Kidney (tissue), 14 donors: ENCODE data around the gene CADPS. TPM values are rescaled to one million over a fixed set of nuclear protein-coding genes. Genes with fewer than 3 reads are reported as not detected.
"Not testable (repeated sequence)": the region's sequence is repeated elsewhere in the genome, so short reads cannot be mapped to it uniquely, and the experiment has no call there.

Source experiments
- DNase-seq, 5 donors: peaks; one replicate each; pipeline ENCODE4 v3.0.0-alpha.2; 2013 to 2020
- FAIRE-seq: peaks from 2 replicates; lab custom pipeline; 2012; peaks lifted over from hg19 to GRCh38; lab: Jason Lieb, UNC
- H3K27ac ChIP-seq, 2 donors: one replicate each; pipeline ENCODE4 v1.7.0; 2013; ENCODE audit warnings: low read depth in 2 of 2, low read length in 2 of 2, inconsistent platforms in 1 of 2
- H3K27me3 ChIP-seq: one replicate; pipeline ENCODE4 v1.7.1; 2013; ENCODE audit warnings: low read length, inconsistent platforms; ENCODE audit not compliant: control insufficient read depth, insufficient read depth
- H3K36me3 ChIP-seq, 3 donors: one replicate each; pipeline versions ENCODE4 v1.7.0 to v1.7.1; 2013; ENCODE audit warnings: low read length in 3 of 3, control low read depth in 1 of 3, inconsistent platforms in 1 of 3; ENCODE audit not compliant: insufficient read depth in 3 of 3, control insufficient read depth in 2 of 3
- H3K4me1 ChIP-seq, 3 donors: one replicate each; pipeline versions ENCODE4 v1.7.0 to v1.7.1; 2013; ENCODE audit warnings: low read length in 3 of 3, inconsistent platforms in 1 of 3, low read depth in 1 of 3; ENCODE audit not compliant: control insufficient read depth in 2 of 3, insufficient read depth in 2 of 3
- H3K4me3 ChIP-seq, 3 donors: one replicate each; pipeline versions ENCODE4 v1.7.0 to v1.8.1; 2013; ENCODE audit warnings: low read length in 3 of 3, control low read depth in 1 of 3, inconsistent platforms in 1 of 3
- H3K9ac ChIP-seq, 3 donors: one replicate each; pipeline versions ENCODE4 v1.7.0 to v1.7.1; 2013; ENCODE audit warnings: low read length in 3 of 3, control low read depth in 1 of 3, inconsistent platforms in 1 of 3
- H3K9me3 ChIP-seq, 3 donors: one replicate each; pipeline versions ENCODE4 v1.7.0 to v1.7.1; 2013; ENCODE audit warnings: low read length in 3 of 3, control low read depth in 1 of 3, inconsistent platforms in 1 of 3; ENCODE audit not compliant: control insufficient read depth in 2 of 3, insufficient read depth in 1 of 3
- intact Hi-C: fragments of 100-400 bp; cut with DNase I; formaldehyde crosslinking; loops from one replicate; pipeline ENCODE4 v1.11.1; 2022
- polyA plus RNA-seq: library from polyadenylated mRNA; stranded (reverse); fragments of 350-450 nt; fragmentation: Illumina TruSeq; extraction: RNeasy Lipid Tissue Mini Kit (QIAGEN cat#74804); gene quantifications from one replicate; pipeline ENCODE4 v1.2.3, GENCODE V29; 2014; ENCODE audit warnings: low read depth, low replicate concordance; ENCODE audit not compliant: insufficient read depth
- total RNA-seq: library from RNA; stranded (reverse); fragmentation: NEBNext Ultra II Directional; extraction: Animal tissue kit (Norgen Biotek cat#: 25700); gene quantifications from one replicate; pipeline ENCODE4 v1.2.1, GENCODE V29; 2021
- TF ChIP-seq, protein P1 (sequence below): IDR thresholded peaks from 3 replicates; pipeline ENCODE4 v1.5.1; 2012; ENCODE audit warnings: mild to moderate bottlenecking, moderate library complexity, borderline replicate concordance; ENCODE audit not compliant: insufficient read depth; ENCODE audit errors: extremely low read depth
- donor health status: control.
- donor health status: control.
- donor health status: control.
- donor health status: control.
- donor health status: control.
- donor health status: DM: yes; HTN: yes; CAD: no.
- donor health status: Normal renal cell carcinoma (clear cell type).

CADPS gene
- total and polyA plus RNA-seq, 2 donors from 2014 or later, result 0.98 TPM; not detected in 1

DNA sequence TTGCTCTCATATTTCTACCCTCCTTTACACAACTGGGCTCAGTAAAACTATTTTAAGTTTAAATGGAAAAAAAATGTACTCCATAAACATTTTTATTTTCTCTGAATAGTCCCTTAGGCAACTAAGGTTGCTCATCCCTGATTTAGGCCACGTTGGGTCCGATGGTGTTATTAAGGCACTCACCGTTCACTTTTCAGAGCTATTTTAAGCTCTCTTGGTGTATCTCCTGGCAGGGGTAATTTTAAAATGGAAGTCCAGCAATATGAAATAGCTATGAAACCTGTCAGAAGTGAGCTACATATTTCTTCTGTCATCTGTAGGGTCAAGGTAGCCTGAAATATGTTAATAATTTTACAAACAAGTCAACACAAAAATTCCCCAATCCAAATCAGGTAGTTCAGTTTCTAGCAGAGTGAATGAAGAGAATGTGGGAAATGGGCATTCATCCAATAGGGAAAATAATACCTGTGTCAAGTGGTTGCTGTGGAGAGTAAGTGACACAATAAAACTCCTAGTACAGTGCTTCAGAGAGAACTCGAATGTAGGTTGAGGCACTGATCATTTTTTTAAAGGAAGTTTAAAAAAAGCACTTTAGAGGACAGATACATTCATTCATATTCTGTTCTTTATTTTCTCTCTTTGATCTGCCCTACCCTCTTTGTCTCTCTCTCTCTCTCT is 292.6 kb downstream of the CADPS start:
- H3K9ac ChIP-seq, result no peak overlapping the region
- H3K27me3 ChIP-seq, result no peaks in the 10 kb centered on the region
- H3K4me1 ChIP-seq, result no peaks in the 10 kb centered on the region
- TF ChIP-seq, protein P1, sequence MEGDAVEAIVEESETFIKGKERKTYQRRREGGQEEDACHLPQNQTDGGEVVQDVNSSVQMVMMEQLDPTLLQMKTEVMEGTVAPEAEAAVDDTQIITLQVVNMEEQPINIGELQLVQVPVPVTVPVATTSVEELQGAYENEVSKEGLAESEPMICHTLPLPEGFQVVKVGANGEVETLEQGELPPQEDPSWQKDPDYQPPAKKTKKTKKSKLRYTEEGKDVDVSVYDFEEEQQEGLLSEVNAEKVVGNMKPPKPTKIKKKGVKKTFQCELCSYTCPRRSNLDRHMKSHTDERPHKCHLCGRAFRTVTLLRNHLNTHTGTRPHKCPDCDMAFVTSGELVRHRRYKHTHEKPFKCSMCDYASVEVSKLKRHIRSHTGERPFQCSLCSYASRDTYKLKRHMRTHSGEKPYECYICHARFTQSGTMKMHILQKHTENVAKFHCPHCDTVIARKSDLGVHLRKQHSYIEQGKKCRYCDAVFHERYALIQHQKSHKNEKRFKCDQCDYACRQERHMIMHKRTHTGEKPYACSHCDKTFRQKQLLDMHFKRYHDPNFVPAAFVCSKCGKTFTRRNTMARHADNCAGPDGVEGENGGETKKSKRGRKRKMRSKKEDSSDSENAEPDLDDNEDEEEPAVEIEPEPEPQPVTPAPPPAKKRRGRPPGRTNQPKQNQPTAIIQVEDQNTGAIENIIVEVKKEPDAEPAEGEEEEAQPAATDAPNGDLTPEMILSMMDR, result no peak
- FAIRE-seq (no peak), DNase-seq (no peak)
- no peak overlapping the region for H3K27ac ChIP-seq
- no peak overlapping the region for H3K4me3 ChIP-seq
- H3K9me3 ChIP-seq, result peaks cover 0 to 7% (median under 1%) of the 10 kb centered on the region in 3 donors
- H3K36me3 ChIP-seq, result no peaks in the 10 kb centered on the region
- intact Hi-C loops, result no loop called here

DNA sequence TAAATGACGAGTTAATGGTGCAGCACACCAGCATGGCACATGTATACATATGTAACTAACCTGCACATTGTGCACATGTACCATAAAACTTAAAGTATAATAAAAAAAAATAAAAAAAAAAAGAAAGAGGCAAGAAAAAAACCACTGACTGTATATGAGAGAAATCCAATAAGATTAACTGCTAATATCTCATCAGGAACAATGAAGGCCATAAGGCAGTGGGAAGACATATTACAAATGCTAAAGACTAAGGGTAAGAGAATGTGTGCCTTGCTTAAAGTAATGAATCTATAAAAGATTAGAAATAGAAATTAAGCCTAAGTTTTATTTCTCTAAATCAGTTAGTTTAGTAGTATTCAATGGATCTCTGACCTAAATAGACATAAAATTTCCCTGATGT is 294.7 kb downstream of the CADPS start:
- DNase-seq, H3K4me3 ChIP-seq, H3K4me1 ChIP-seq, FAIRE-seq, H3K27me3 ChIP-seq, H3K9ac ChIP-seq, intact Hi-C loops, H3K9me3 ChIP-seq, H3K36me3 ChIP-seq, H3K27ac ChIP-seq: not testable (repeated sequence)

GRCh38 chr3:62577153-62577552 is 298.1 kb downstream of the CADPS start:
- TF ChIP-seq, protein P1, result no peak
- no peaks in the 10 kb centered on the region for H3K4me1 ChIP-seq
- peaks cover 0 to 7% (median 2%) of the 10 kb centered on the region in 3 donors for H3K9me3 ChIP-seq
- no peaks in the 10 kb centered on the region for H3K27me3 ChIP-seq
- H3K9ac ChIP-seq, result no peak overlapping the region
- no peak for DNase-seq
- H3K4me3 ChIP-seq, result no peak overlapping the region
- intact Hi-C loops, result no loop called here
- no peak for FAIRE-seq
- no peaks in the 10 kb centered on the region for H3K36me3 ChIP-seq
- H3K27ac ChIP-seq, result no peak overlapping the region

DNA sequence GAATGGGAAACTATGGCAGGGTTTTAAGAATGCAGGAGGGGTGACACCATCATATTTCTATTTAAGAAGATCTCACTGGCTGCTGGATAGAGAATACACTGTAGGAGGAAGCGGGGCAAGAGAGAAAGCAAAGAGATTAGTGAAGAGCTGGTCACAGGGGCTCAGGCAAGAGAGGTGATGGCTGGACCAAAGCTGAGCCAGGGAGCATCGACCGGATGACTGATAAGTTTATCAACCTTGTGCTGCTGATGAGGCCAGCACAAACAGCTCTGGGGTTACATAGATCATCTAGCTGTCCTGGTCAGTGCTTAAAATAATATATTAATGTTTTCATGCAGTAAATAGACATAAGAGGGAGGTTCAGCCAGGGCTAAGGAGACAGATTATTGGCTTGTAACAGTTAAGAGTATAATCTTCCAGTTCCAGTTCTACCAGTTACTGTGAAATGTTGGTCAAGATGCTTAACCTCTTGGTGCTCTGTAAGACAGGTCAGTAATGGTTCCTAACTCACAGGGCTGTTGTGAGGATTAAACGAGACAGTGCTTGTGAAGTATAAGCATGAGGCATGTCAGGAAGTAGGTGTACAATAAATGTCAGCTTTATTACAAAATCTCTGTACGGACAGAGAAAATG is 300.8 kb downstream of the CADPS start:
- intact Hi-C loops, result no loop called here
- H3K9me3 ChIP-seq, result peaks cover 0 to 7% (median 2%) of the 10 kb centered on the region in 3 donors
- no peaks in the 10 kb centered on the region for H3K36me3 ChIP-seq
- TF ChIP-seq, protein P1, result no peak
- H3K27me3 ChIP-seq, result no peaks in the 10 kb centered on the region
- H3K27ac ChIP-seq, result no peak overlapping the region
- H3K9ac ChIP-seq, result no peak overlapping the region
- no peaks in the 10 kb centered on the region for H3K4me1 ChIP-seq
- H3K4me3 ChIP-seq, result no peak overlapping the region
- FAIRE-seq, result no peak
- DNase-seq, result no peak
